Gastroesophageal sphincter (tissue), 3 donors: Measurements from ENCODE around the gene NHLRC3.

Experiments used
- EP300 ChIP-seq: sonication (generic); formaldehyde crosslinking; IDR thresholded peaks from one replicate; pipeline ENCODE4 v1.6.1; 2017; ENCODE audit warnings: antibody characterized with exemption, mild to moderate bottlenecking
- POLR2AphosphoS5 ChIP-seq: sonication (generic); formaldehyde crosslinking; IDR thresholded peaks from one replicate; pipeline ENCODE4 v1.6.1; 2017; ENCODE audit warnings: antibody characterized with exemption
- TF ChIP-seq, protein P1 (sequence below), 4 experiments: fragments of 200-600 bp in 2 of 4; fragments of 450-650 bp in 2 of 4; sonication (generic) in 1 of 4; IDR thresholded peaks; one replicate each; pipeline ENCODE4 v1.5.1; 2017 to 2019; ENCODE audit warnings: antibody characterized with exemption in 4 of 4, mild to moderate bottlenecking in 2 of 4, moderate library complexity in 2 of 4

DNA sequence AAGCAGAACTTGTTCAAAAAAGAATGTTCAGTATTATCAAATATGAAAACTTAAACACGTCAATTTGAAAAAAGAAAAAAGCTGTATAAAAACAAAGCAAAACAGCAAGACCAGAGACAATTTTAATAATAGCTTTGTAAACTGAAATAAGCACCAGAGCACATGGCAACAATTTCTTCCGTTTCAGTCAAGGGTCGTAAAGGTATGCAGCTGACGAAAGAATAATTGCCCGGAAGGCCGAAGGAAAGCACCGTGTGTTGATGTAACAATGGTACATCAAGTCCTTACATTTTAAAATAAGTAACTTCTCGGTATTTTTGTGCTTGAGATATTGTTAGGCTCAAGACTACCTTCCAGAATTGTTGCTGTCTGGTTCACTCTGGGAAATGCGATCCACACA lies 2.0 kb upstream of the NHLRC3 start:
- TF ChIP-seq, protein P1, sequence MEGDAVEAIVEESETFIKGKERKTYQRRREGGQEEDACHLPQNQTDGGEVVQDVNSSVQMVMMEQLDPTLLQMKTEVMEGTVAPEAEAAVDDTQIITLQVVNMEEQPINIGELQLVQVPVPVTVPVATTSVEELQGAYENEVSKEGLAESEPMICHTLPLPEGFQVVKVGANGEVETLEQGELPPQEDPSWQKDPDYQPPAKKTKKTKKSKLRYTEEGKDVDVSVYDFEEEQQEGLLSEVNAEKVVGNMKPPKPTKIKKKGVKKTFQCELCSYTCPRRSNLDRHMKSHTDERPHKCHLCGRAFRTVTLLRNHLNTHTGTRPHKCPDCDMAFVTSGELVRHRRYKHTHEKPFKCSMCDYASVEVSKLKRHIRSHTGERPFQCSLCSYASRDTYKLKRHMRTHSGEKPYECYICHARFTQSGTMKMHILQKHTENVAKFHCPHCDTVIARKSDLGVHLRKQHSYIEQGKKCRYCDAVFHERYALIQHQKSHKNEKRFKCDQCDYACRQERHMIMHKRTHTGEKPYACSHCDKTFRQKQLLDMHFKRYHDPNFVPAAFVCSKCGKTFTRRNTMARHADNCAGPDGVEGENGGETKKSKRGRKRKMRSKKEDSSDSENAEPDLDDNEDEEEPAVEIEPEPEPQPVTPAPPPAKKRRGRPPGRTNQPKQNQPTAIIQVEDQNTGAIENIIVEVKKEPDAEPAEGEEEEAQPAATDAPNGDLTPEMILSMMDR (IDR thresholded peaks at IDR 0.05): no peak
- TF ChIP-seq POLR2AphosphoS5: no peak
- TF ChIP-seq EP300: no peak
